Activated CD8-positive, alpha-beta memory T cell treated with anti-CD3 and anti-CD28 coated beads for 36 hours (primary cell): ENCODE measurements around the gene FER. TPM values are rescaled to one million over a fixed set of nuclear protein-coding genes. Genes with fewer than 3 reads are reported as not detected.
"Not testable (repeated sequence)": the region's sequence is repeated elsewhere in the genome, so short reads cannot be mapped to it uniquely, and the experiment has no call there.

Source experiments
- CTCF ChIA-PET: fragments of 350-600 bp; sonication (Branson Sonifier 250); formaldehyde crosslinking; loops from one replicate; lab custom pipeline; 2021; ENCODE audit warnings: antibody characterized with exemption; lab: Charles Lee
- POLR2A ChIA-PET: fragments of 350-600 bp; sonication (Branson Sonifier 250); formaldehyde crosslinking; loops from one replicate; lab custom pipeline; 2021; ENCODE audit warnings: antibody characterized with exemption; lab: Charles Lee
- total RNA-seq, 2 experiments: library from RNA; stranded (reverse); gene quantifications; one replicate each; pipeline ENCODE4 v1.2.3, GENCODE V29; 2021

Gene FER
- total RNA-seq, 2 experiments from 2014 or later, result 9.8 to 10.3 TPM

- CTCF ChIA-PET, POLR2A ChIA-PET: not testable (repeated sequence)
These were observed 36.9 kb downstream of the FER start for GRCh38 chr5:108784577-108784976.

DNA sequence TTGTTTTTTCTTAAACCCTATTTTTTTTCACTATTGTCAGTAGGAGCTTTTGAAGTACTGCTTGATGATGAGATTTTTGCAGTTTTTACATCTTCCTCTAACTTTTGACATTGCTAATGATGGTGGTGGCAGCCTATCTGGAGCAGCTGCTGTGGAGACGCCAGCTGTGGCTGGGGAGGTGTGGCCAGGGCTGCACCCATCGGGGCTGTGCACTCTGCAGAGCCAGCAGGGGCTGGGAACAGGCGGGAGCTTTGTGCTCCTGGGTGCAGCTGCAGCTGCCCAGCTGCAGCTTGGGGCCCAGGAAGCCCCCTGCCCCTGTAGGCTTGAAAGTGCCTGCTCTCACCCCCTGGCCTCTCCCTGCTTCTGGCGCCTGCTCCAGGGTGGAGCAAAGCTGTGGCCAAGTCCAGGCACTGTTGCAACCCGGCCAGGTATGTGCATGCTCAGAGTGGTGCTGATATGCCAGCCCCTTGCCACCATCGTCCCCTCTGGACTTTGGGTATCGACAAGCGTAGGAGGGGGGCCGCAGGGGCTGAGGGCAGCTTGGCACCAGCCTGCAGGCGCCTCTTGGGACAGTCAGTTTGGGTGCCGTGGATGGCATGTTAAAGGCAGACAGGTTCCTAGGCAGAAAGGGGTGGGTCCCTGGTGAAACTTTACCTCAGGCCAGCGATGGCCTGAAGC is 39.2 kb downstream of the FER start:
- CTCF ChIA-PET, result no interaction called here

GRCh38 chr5:108788142-108788541 is 40.4 kb downstream of the FER start:
- POLR2A ChIA-PET, result no interaction called here

More for the DNA sequence above, 39.2 kb downstream of the FER start:
- POLR2A ChIA-PET, result no interaction called here

GRCh38 chr5:108793207-108793606 is 45.5 kb downstream of the FER start:
- ChIA-PET POLR2A (no interaction called here), CTCF (no interaction called here)

More at GRCh38 chr5:108788142-108788541, 40.4 kb downstream of the FER start:
- CTCF ChIA-PET, result no interaction called here

GRCh38 chr5:108794349-108794748 is 46.7 kb downstream of the FER start:
- CTCF ChIA-PET, POLR2A ChIA-PET: not testable (repeated sequence)

DNA sequence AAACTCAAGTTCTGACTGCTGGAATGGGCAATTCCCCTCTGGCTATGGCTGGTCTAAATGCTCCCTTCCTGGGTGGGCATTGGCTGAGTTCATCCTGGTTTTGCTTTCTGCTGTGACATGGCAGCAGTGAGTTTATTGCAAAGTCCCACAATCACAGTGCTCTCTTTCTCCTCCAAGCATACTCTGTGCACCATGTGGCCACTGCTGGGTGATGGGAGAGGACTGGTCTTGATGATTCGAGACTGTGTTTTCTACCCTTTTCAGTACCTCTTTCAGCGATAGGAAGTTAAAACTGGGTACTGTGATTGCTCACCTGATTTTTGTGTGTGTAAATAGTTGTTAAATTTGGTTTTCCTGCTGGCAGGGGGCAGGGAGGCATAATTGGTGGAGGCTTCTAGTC is 49.7 kb downstream of the FER start:
- POLR2A ChIA-PET, result no interaction called here
- CTCF ChIA-PET, result no interaction called here

- CTCF ChIA-PET, result no interaction called here
- POLR2A ChIA-PET, result no interaction called here
These were observed 50.3 kb downstream of the FER start for GRCh38 chr5:108797986-108798385.

GRCh38 chr5:108798513-108799265 is 51.0 kb downstream of the FER start:
- CTCF ChIA-PET, result no interaction called here
- POLR2A ChIA-PET, result no interaction called here

DNA sequence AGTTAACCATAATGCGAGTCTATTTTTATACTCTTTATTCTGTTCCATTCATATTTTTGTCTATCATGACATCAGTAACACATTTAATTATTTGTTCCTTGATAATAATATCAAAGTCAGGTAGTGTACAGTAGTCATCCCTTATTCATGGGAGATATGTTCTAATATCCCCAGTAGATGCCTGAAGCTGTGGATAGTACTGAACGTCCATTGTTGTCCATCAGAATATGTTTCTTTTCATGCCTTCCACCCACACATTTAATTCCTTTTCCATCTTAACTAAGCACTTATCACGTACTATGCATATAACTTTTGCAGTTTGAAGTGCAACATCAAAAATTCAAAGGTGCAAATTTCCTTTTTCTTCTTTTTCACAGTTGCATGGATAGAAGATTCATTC is 53.6 kb downstream of the FER start:
- POLR2A ChIA-PET, result no interaction called here

DNA sequence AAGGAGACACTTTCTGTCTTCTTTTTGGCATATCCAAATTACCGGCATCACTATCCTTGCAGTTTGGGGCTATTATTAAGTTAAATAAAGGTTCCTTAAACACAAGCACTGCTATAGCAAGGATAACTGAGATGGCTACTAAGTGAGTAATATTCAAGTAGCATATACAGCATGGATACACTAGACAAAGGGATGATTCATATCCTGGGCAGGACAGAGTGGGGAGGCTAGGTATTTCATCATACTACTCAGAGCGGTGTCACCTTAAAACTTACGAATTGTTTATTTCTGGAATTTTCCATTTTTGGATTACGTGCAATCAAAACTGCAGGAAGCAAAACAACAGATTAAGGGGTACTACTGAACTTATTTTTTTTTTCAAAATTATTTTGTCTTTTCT is 54.1 kb downstream of the FER start:
- CTCF ChIA-PET, result no interaction called here
- POLR2A ChIA-PET, result no interaction called here

More for the DNA sequence above, 53.6 kb downstream of the FER start:
- CTCF ChIA-PET, result no interaction called here

GRCh38 chr5:108810717-108811116 is 63.0 kb downstream of the FER start:
- CTCF ChIA-PET, result no interaction called here
- POLR2A ChIA-PET, result no interaction called here

- ChIA-PET CTCF (no interaction called here), POLR2A (no interaction called here)
These were observed 66.0 kb downstream of the FER start for GRCh38 chr5:108813673-108814072.

DNA sequence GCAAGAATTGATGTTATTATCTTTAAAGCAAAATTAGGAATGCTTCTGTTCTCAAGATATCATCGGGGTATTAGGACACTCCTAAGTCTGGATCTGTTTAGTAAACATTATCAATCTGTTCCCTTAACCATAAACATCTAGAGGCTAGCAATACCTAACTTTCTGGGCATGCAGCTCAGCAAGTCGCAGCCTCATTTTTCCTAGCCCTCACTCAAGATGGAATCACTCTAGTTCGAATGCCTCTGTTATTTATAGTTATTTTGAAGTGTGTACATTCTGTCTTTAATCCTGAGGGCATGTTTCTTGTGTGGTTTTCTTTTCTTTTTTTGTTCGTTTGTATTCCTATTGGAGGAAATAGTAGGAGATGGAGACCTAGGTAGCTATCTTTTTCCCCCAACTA is 66.9 kb downstream of the FER start:
- ChIA-PET CTCF (no interaction called here), POLR2A (no interaction called here)

DNA sequence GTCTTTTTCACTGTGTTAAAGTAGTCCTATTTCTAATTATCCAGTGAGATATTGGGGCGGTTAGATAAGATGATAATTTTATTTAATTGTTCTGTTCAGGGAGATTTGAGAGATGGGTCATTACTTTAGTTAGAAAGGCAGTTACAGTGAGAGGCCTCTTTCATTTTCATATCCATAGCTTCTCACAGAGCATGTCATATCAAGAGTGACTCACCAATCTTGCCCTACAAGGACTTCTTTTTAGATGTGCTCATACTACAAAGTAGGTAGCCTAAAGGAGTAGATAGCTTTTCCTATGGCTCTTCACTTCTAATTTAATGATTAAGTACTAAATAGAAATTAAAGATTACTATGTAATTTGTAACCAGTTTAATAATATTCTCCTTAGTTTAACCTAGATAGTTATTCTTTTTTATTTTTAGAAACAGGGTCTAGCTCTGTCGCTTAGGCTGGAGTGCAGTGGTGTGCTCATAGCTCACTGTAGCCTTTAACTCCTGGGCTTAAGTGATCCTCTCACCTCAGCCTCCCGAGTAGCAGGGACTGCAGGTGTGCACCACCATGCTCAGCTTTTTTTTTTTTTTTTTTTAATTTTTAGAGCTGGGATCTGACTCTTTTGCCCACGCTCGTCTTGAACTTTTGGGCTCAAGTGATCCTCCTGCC is 71.0 kb downstream of the FER start:
- CTCF ChIA-PET, result no interaction called here
- POLR2A ChIA-PET, result no interaction called here

- CTCF ChIA-PET, result no interaction called here
- POLR2A ChIA-PET, result no interaction called here
These were observed 73.3 kb downstream of the FER start for GRCh38 chr5:108820983-108821382.

GRCh38 chr5:108822211-108822947 is 74.7 kb downstream of the FER start:
- ChIA-PET CTCF (no interaction called here), POLR2A (no interaction called here)

DNA sequence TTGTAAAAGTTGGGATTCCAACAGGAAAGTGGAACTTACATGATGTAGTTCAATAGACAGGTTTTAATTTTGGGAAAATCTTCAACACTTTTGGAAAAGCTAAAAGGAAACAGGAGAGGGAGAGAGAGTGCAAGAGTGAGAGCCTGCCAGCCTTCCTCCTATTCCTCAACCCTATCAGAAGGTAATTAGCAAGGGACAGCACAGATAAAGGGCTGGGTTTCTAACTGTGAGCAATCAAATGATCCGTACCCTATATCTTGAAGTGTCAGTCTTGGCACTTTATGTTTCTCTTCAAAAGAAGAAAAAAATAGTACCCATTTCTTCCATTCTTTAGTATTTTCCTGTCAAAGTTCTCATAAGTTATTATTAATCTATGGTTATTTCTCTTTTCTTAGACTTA is 79.4 kb downstream of the FER start:
- CTCF ChIA-PET, result no interaction called here
- POLR2A ChIA-PET, result no interaction called here

DNA sequence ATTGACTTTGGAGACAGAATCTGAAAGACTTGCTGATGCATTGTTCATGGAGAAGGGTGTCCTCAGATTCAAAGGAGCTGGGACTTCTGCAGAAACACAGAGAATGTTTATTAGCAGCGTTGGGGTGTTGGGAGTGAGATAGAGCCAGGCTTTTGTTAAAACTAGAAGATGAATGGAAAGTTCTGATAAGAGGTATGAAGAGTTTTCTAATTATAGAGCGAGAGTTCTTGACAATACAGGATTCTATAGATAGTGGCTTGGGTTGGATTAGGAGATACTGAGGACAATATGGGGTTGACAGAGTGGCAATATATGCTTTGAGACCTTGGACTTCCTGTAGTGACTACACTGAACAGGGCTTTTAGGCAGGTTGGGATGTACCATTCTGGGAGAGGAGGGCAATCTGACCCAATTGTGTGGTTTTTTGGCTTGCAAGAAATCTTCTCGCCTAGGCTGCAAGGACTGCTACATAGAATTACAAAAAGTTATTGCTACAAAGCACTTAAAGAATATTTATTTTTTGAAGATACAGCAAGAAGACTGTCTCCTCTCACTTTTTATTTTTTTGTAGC is 83.1 kb downstream of the FER start:
- CTCF ChIA-PET, result no interaction called here
- POLR2A ChIA-PET, result no interaction called here

DNA sequence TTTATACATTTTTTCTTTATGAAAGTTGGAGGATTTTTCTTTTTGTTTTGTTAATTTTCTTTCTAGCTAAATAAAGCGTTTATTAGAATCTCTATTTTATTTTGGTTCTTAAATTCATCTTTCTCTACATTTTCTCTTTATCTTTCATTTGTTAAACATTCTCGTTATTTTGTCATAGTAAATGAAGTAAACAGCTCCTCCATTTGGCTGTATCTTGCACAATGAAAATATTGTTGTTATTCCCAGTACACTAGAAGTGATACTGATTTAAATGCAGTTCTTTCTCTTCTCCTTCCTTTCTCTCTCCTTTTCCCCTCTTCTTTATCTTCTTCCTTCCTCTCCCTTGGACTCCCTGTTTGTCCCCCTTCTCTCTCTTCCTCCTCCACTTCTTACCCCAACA is 88.8 kb downstream of the FER start:
- CTCF ChIA-PET, result no interaction called here
- POLR2A ChIA-PET, result no interaction called here
